ENCODE measurements around the gene SEC61B.

The SEC61B gene

GRCh38 chr9:99221621-99222415, at the start of gene SEC61B, which contains the start of gene ALG2:
TSS of gene SEC61B (plus strand) at chr9:99222282. CDS start at chr9:99222364, 82 bp downstream.
TSS of gene ALG2 (minus strand) at chr9:99221942. CDS start at chr9:99221894, 48 bp downstream.
- DNase-seq, result peak; percentile 94

GRCh38 chr9:99173570-99174504, 48.2 kb upstream of the SEC61B start:
- DNase-seq, result no peak

DNA sequence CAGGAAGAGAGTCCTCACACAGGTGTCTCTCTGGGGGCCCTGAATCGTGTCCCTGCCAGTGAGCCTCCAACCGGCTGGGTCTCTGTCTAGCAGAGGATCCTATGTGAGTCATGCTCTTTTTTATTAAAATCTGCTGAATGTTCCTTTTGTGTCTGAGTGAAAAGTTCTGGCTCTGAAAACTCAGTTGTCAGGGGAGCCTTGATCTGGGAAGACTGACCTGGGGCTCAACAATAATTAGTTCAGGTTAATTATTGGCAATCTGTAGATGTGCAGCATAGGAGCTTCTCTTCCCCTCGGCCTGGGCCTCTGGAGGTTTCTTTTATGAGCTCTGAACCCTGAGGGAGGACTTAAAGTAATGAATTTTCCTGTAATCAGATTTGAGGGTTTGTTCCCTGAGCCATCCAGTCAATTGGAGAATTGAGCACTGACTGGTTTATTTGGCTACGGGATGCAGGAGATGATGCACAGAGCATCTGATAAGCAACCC, 45.5 kb upstream of the SEC61B start:
- no peak for DNase-seq

DNA sequence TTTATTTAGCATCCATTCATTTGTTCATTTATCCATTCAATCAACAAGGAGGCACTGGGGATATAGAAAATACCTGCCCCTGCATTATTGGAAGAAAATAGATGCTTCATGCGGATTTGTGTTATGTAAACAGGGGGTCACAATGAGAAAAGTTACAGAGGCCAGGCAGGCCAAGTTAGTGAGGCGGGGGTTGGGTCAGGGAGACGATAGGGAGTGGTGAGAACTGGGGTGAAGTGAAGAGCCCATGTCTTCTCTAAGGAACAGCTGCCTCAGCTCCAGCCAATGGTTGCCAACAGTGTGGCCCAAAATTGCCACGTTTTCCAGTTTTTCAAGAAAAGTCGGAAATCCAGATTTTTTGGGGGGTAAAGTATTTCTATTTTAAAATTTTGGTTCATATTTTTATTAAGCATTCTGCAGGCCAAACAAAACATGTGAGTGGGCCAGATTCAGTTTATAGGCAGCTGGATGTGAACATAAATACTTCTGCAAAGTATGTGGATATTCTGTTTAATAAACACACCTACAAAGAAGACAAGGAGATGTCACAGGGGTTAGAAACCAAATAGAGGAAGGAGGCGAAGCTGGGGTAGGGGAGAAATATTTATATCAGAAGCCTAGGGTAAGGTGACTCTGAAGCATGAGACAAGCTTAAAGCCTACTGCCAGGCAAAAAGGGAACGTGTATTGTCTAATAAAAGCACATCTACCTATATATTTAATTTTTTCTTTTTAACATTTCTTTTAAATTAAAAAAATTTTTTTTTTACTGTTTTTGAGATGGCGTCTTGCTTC, 44.3 kb upstream of the SEC61B start:
- DNase-seq, result no peak

DNA sequence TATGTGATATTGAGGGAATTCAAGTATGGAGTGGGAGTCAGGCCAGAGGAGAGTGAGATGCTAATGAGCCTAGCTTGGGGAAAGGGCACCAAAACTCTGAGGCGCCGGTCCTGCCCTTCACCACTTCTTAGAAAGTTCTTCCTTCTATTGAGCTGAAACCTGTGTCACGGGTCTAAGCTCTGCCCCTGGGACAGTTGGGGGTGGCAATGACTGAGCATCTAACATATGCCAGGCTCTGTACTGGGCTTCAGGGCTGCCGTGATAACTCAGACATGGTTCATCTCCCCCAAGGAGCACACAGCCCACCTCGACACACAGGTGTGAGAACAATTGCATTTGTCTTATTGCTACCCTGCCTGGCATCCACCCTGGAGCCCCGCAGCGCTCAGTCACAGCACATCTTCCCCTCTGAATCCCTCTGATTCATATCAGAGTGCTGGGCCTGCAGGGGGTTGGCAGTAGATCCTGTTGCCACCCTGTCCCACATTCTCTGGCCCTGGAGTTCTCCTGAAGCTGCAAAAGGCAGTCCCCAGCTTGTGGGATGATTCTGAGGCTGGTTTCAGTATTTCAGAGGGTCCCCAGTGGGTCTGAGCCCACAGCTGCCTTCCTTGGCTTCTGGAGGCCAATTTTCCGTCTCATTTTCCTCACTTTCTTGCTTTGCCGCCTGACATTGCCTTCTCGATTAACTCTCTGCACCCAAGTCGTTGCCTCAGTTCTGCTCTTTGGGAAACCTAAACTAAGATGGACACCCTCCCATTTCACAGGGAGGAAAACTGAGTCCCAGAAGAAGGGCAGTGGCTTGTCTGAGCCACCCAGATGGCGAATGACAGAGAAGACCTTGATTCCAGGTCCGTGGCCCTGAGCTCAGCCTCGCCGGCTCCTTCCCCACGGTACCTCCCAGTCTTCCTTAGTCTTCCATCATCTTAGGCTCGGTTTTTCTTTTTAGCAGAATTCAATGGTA, 42.9 kb upstream of the SEC61B start:
- no peak for DNase-seq

DNA sequence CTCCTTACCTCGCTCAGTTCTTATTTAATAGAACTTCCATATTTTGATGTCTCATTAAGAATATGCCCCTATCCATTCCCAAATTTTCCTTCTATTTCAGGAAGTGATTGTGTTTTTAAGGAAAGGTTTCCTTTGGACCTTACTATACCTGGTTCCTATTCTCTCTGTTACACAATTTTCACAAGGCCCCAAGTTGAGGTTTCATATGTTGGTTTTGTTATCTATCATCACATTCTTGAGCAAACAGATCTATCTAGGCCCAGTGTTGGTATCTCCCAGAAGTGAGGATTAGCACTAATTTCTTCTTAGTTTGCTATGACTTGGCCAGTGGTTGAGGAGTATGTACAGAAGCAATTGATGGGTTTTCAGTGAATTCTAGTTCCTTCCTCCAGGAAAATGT, 41.9 kb upstream of the SEC61B start:
- DNase-seq, result no peak

DNA sequence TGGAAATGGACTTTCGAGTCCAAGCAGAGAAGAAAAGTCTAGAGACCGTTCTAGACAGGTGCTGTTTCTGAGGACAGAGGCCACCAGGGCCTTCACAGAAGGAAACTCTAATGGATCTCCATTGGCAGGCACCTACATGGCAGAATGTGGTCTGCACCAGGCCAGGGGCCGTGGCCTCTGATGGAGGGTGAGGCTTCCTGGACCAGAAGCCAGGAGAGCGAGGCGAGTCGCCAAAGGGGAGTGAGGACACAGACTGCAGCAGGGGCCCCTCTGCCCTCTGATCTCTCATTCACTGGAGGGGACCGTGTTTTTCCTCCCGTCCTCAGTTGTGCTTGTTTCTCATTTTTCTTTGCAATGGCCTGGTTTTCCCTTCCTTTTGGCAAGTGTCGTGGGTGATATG, 41.4 kb upstream of the SEC61B start:
- no peak for DNase-seq

DNA sequence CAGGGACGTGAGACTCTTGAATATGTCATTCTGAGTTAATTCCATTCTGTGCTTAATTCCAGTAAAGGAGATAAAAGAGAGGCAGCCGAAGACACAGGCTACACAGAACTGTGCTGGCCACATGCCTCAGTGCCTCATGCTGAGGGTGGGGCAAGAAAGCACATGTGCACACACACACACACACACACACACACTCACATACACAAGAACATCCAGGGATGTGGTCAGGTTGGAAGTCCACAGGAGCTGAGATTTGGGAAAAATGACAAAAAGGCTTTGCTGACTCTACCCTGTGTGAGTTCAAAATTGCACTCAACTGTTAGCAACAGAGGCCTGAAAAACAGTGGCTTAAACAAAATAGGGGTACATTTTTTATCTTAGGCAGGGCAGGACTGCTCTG, 40.9 kb upstream of the SEC61B start:
- DNase-seq, result no peak

GRCh38 chr9:99181621-99182020, 40.5 kb upstream of the SEC61B start:
- no peak for DNase-seq

DNA sequence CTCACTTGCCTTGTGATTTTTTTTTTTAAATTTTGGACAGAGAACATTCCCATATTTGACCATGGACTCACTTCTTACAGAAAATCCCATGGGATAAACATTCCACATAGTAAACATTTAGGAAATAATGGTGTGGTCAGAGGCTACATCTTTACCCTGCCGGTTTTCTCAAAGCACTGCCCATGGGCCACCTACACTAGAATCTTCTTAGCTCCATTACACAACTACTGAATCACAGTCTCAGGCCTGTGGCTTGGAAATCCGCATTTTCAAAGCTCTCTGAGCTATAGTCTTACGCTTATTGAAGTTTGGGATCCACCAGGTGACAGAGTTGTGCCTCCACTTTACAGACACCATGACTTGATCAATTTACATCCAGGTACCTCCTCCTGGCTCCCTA, 39.7 kb upstream of the SEC61B start:
- DNase-seq, result no peak

GRCh38 chr9:99183616-99184015, 38.5 kb upstream of the SEC61B start:
- DNase-seq, result no peak

- DNase-seq, result no peak
Observed at GRCh38 chr9:99184110-99184474, 38.0 kb upstream of the SEC61B start.

DNA sequence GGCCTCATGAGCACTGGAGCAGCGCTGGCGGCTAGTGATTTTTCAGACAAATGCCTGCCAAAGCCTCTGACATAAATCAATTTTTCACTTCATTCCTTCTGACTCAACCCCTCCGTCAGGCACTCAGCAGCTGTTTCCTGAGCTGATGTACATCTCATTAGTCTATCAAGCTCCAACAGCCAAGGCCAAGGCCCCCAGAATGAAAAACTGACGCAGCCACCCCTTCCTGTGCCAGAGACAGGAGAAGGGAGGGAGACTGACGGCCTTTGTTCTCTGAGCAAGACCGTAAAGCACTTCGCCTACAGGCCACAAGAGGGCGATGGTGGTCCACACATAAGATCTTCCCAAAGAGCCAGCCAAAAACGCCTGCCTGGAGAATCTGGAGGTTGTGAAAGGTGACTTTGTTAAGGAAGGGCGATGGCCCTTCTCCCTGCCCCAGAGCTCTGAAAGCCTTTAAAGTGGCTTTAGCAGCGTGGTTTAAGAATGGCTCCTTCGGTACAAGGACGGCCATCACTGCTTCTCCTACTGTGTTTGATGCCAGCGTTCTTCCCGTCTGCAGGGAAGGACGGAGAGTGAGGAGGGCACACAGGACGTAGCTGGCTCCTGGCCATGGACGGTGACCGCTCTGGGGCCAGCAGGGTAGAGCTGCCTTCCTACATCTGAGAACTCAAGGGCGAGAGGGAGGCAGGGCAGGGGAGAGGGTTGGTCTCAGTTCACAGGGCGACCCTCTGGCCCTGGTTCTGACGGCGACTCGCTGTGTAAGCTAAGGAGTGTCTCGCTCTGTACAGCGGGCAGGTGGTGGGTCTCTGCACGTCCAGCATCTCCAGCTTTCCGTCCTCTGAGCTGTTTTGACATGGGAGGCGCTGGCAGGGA, 37.4 kb upstream of the SEC61B start:
- DNase-seq, result peak; percentile 82

GRCh38 chr9:99185348-99185632, 36.8 kb upstream of the SEC61B start:
- no peak for DNase-seq

GRCh38 chr9:99185934-99186333, 36.1 kb upstream of the SEC61B start:
- DNase-seq, result no peak

- no peak for DNase-seq
Observed at GRCh38 chr9:99187311-99187710, 34.8 kb upstream of the SEC61B start.

DNA sequence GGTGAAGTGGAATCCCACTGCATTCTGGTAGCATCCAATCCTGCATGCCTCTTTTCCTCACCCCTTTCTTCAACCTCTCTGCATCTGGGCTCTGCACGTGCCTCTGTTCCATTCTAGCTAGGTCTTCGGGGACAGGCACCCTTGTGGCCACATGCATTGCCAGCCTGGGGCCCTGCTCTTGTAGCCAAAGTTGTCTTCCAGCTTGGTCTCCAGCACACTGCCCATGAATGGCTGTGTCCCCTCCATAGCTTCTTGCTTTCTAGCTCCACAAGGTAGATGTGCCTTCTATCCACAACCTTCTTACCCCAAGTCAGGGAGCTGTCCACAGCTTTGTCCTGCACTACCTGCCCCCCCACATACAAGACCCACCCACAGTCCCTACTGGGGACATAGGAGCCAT, 32.9 kb upstream of the SEC61B start:
- no peak for DNase-seq

- no peak for DNase-seq
Observed at GRCh38 chr9:99189887-99190596, 32.0 kb upstream of the SEC61B start.

- DNase-seq, result no peak
Observed at GRCh38 chr9:99190597-99191283, 31.3 kb upstream of the SEC61B start.
